GM18517 (cell line): ENCODE results near the gene SH3YL1.
A peak's percentile ranks its signal among the peaks of the same experiment; 100 is the strongest.

Experiments used
- ATAC-seq: cut with Tn5 transposase; IDR thresholded peaks from one replicate; pipeline ENCODE4 v1.9.1; 2021; ENCODE audit warnings: mild to moderate bottlenecking, moderate library complexity; ENCODE audit not compliant: unreplicated experiment

The SH3YL1 gene, protein sequence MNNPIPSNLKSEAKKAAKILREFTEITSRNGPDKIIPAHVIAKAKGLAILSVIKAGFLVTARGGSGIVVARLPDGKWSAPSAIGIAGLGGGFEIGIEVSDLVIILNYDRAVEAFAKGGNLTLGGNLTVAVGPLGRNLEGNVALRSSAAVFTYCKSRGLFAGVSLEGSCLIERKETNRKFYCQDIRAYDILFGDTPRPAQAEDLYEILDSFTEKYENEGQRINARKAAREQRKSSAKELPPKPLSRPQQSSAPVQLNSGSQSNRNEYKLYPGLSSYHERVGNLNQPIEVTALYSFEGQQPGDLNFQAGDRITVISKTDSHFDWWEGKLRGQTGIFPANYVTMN

GRCh38 chr2:263774-264492, at the start of gene SH3YL1:
TSS of gene SH3YL1 (minus strand) at chr2:264032. CDS start at chr2:263984, 48 bp downstream.
- peak; percentile 8 for ATAC-seq

- ATAC-seq: no peak
Measured at GRCh38 chr2:310994-311393, 47.2 kb upstream of the SH3YL1 start.

GRCh38 chr2:309954-310510, 46.2 kb upstream of the SH3YL1 start:
- no peak for ATAC-seq

- no peak for ATAC-seq
Measured at GRCh38 chr2:309148-309953, 45.5 kb upstream of the SH3YL1 start.

GRCh38 chr2:305366-305765, 41.5 kb upstream of the SH3YL1 start:
- no peak for ATAC-seq

- no peak for ATAC-seq
Measured at GRCh38 chr2:296354-296753, 32.5 kb upstream of the SH3YL1 start.

DNA sequence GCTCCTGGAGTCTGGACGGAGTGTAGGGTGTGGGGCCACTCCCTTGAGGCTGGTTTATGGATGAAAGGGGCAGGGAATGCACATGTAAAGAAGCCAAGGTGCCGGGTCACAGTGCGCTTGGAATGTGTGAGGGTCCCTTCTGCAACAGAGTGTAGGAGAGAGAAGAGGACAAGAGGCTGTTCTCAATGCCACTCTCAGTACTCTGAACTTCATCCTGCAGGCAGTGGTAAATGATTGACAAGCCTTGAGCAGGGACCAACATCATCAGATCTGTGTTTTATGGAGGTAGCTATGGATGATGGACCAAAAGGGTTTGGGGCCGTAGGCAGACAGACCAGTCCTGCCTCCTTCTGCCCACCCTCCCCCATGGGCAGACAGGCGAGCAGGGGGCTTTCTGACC, 31.3 kb upstream of the SH3YL1 start:
- ATAC-seq: no peak

DNA sequence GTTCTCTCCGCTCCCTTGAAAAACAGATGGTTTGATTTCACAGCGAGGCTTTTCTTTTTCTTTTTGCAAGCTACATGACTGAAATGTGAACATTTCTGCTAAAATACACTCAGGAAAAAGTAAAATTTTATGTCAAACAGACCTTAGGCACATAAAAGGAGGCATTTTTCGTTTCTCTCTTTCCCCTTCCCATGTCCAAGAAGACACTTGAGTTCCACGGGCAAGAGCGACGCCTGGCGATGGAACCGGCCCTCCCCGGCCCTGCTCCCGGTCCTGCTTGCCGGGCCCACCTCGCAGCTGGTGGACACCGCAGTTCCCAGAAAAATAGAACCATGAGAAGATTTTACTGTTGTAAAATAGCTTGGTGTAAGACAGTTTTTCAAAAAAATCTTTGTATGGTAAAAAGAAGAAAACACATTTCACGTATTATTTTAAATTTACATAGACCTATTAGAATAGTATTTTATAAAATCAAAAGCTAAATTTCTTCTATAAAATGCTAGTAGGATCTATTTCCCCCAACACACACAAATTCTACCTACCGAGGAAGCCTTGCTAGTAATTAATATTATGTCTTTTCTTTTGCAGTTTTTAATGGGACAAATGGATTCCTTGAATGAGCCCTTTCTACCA, 26.4 kb upstream of the SH3YL1 start:
- no peak for ATAC-seq

- ATAC-seq: no peak
Measured at GRCh38 chr2:289362-290089, 25.7 kb upstream of the SH3YL1 start.

DNA sequence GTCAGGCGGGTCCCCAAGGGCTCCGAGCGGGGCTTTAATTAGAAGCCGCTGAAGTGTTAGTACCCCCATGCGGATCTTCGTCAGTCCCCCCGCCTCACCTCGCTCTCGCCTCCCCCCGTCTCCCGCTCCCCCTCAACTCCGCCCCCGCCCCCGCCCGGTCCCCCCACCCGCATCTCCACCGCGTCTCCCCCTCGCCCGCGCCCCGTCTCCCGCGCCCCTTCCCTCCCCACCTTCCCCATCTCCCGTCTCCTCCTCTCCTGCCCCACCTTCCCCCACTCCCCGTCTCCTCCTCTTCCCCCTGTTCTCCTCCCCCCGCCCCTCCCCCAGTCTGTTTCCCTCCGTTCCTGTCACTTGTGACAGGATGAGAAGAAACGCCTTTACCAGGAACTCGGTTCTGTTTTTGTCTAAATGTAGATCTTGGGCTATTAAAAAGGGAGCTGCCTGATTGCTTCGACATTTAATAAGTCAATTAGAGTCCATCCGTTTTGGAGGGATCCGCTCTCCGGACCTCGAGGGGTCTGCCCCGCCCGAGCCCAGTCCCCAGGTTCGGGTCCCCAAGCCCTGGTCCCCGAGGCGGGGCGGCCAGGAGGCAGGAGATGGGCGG, 25.0 kb upstream of the SH3YL1 start:
- no peak for ATAC-seq

- no peak for ATAC-seq
Measured at GRCh38 chr2:287911-288757, 24.3 kb upstream of the SH3YL1 start, which contains the start of gene ALKAL2. TSS of gene ALKAL2 (minus strand) at chr2:288091. CDS start at chr2:287835, 256 bp downstream.

DNA sequence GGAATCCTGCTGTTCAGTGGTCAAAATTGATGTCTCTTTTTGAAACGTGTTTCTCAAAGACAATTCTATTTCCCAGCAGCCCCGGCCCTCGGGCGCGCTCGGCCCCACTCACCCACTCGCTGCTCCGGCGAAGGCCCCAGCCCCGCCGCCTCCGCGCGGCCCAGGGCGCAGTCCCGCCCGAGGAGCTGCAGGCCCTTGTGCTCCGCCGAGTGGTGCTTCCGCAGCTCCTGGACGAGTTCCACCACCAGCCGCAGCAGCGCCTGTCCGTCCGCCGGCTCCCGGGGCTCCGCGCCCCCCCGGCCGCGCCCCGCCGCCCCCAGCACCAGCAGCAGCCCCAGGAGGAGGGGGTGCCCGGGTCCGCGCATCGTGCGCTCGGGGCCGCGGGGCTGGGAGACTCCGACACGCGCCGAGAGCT, 23.6 kb upstream of the SH3YL1 start:
- ATAC-seq: no peak

DNA sequence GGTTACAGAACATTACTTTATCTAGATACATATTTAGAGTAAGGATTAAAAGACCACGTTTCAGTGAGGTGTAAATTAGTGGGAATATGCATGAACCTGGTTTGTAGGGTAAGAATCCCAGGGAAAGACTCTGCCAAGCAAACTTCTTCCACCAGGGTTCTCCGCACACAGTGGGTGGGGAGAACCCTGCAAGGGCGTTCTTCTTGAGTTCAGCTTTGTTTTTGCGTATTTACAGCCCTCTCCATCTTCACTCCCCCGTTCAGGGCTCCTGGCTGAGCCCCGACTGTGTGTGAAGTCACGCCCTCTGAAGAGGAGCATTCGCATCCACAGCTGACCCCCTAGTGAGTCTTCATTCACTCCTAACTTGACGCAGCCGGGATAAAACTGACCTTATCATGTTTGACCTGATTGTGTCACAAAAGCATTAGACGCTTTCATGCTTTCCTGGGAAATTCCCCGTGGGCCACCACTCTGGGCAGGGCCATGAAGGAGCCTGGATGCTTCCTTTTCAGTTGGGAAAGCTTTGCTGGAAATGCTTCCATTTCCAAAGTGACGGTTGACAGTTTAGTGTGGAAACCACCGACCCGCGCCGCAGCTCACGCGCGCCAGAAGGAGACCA, 23.1 kb upstream of the SH3YL1 start:
- no peak for ATAC-seq

DNA sequence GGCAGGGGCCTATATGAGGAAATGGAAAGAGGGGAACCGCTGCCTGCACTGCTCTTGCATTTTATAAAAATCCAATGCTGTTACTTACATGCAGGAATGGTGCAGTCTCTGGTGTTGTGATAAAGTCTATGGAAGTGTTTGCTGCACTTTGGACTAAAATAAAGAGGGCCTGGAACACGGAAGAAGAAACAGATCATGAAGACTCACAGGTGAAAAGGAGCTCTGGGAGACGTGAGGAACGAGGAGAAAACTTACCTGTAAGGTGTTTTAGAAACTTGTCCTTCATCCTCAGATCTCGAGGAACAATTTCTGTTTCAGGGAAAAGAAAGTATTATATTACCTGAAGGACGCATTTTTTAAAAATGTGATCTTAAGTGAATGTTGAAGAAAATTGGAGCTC, 22.2 kb upstream of the SH3YL1 start:
- ATAC-seq: no peak

GRCh38 chr2:285531-285930, 21.7 kb upstream of the SH3YL1 start:
- no peak for ATAC-seq

DNA sequence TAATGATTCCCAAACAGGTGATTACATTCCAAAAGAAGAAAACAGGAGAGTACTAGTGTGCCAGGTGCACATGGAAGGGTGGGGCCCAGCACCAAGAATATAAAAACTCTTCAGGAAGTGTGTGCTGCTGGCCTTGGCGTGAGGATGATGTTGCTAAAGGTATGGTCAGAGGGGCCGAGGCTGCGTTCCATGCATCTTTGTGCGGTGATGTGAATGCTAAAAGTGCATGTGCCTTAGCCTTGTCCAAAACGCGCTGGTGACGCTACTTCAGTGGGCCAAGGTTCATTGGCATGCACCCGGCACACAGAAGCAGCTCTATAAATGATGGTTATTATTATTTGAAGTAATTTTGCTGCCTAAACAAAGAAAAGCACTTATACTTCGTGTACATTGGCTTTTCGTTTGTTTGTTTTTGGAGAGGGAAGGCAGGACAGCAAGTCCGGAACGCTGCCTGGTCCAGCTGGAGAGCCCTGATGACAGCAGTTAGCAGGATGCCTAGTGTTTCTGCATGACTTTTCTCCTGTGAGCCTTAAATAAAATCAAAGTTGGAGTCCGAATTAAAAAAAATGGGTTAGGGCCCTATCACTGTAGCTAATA, 21.2 kb upstream of the SH3YL1 start:
- no peak for ATAC-seq

DNA sequence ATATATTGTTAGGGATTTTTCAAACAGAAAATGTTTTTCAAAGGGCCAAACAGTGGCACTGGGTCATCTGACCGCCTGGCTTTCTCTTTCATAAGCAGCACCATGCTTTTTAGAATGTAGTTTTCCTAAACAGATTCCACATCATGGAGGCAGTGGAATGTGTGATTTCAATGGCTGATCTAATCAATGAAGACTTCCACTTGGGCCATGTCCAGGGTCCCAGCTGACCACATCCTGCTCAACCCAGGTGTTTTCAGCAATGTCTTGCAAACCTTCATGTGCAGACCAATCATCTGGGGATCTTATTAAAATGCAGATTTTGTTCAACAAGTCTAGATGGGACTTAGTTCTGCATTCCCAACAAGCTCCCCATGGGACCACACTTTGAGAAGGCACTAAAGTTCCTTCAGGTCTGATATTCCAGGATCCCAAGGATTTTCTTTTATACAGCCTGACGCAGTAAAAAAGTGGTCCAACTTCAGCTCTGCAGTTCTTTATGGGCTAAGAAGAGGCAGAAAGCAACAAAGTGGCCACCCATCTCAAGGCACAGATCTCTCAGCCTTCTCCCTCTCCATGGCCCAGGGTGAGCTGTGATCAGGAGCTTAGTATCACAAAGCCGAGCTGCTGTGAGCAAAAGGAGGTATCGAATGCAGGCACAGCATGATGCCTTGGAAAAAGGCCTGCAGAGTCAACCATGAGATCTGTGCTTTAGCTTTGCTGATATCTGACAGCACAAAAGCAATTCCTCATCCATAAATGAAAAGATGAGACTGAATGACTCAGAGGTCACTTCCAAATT, 20.4 kb upstream of the SH3YL1 start:
- no peak for ATAC-seq
